Stimulated activated effector memory CD8-positive, alpha-beta T cell treated with anti-CD3 and anti-CD28 coated beads, Interleukin-12 subunit alpha, Interleukin-12 subunit beta, amount 100 ng/mL, for 72 hours (primary cell): ENCODE measurements around the gene MICU2.
A peak's percentile ranks its signal among the peaks of the same experiment; 100 is the strongest.

Experiments used
- ATAC-seq: fragments of 150-1000 bp; cut with Tn5 transposase; 2 replicates; pipeline ENCODE4 v1.10.0; 2021
- DNase-seq, 2 donors: peaks; one replicate each; pipeline ENCODE4 v3.0.0; 2021 to 2022; ENCODE audit warnings: low spot score in 2 of 2
- H3K27ac Mint-ChIP-seq: one replicate; pipeline ENCODE4 v1.8.0; 2022; ENCODE audit warnings: mild to moderate bottlenecking, mixed read lengths
- H3K36me3 Mint-ChIP-seq: one replicate; pipeline ENCODE4 v1.8.0; 2022; ENCODE audit warnings: mild to moderate bottlenecking, mixed read lengths
- H3K4me1 Mint-ChIP-seq: one replicate; pipeline ENCODE4 v1.8.0; 2022; ENCODE audit warnings: mixed read lengths
- H3K4me3 Mint-ChIP-seq: one replicate; pipeline ENCODE4 v1.8.0; 2022; ENCODE audit warnings: mild to moderate bottlenecking, mixed read lengths
- H3K9me3 Mint-ChIP-seq: one replicate; pipeline ENCODE4 v1.8.0; 2022; ENCODE audit warnings: mixed read lengths

Gene MICU2

DNA sequence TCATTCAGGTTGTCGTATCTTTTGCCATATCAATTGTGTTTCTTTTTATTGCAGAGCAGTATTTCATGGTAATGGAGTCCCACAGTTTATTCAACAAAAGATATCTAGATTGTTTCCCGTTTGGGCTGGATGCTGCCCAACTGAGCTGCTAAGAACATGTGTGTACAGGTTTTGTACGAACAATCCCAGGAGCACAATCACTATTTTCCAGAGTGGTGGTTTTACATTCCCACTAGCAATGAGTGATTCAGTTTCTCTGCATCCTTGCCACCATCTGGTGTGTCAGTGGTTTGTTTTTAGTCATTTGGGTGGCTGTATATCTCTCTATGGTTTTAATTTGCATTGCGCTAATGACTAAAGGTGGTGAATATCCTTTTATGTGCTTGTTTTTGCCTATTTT lies 92.1 kb downstream of the MICU2 start:
- ATAC-seq (no peak), DNase-seq (no peak)
- Mint-ChIP-seq H3K4me3 (no peak overlapping the region), H3K9me3 (no peaks in the 10 kb centered on the region), H3K27ac (no peak overlapping the region), H3K4me1 (no peaks in the 10 kb centered on the region), H3K36me3 (peaks cover 67% of the 10 kb centered on the region)

GRCh38 chr13:21504379-21504778 lies 99.6 kb downstream of the MICU2 start:
- Mint-ChIP-seq H3K4me1 (no peaks in the 10 kb centered on the region), H3K36me3 (peaks cover 41% of the 10 kb centered on the region), H3K4me3 (no peak overlapping the region), H3K27ac (no peak overlapping the region), H3K9me3 (no peaks in the 10 kb centered on the region)
- ATAC-seq (no peak), DNase-seq (no peak)

- Mint-ChIP-seq H3K27ac (no peak overlapping the region), H3K4me1 (no peaks in the 10 kb centered on the region), H3K36me3 (peaks cover 40% of the 10 kb centered on the region), H3K9me3 (no peaks in the 10 kb centered on the region), H3K4me3 (no peak overlapping the region)
- DNase-seq = no peak
- ATAC-seq = no peak
Measured at GRCh38 chr13:21501686-21502085, 102.3 kb downstream of the MICU2 start.

DNA sequence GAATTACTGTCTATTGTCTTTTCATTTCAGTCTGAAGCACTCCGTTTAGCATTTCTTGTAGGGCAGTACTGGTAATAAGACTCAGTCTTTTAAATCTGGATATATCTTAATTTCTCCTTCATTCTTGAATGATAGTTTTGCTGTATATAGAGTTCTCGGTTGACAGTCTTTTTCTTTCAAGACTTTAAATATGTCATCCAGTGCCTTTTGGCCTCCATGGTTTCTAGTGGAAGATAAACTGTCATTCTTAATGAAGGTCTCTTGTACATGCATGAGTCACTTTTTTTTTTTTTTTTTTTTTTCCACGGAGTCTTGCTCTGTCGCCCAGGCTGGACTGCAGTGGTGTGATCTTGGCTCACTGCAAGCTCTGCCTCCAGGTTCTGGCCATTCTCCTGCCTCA lies 117.6 kb downstream of the MICU2 start:
- Mint-ChIP-seq H3K27ac (no peak overlapping the region), H3K36me3 (peaks cover 6% of the 10 kb centered on the region), H3K4me1 (no peaks in the 10 kb centered on the region), H3K9me3 (peaks cover 18% of the 10 kb centered on the region), H3K4me3 (no peak overlapping the region)
- DNase-seq (no peak), ATAC-seq (no peak)

DNA sequence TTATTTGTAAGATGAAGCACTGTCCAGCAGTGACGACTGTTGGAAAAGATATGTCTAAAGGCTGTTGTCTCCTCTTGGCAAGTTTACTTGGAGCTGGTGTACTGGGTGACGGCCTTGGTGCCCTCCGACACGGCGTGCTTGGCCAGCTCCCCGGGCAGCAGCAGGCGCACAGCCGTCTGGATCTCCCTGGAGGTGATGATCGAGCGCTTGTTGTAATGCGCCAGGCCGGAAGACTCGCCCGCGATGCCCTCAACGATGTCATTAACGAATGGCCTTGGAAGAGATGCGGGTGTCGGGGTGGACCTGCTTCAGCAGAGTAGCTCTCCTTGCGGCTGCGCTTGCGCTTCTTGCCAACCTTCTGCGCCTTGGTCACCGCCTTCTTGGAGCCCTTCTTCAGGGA lies 120.2 kb downstream of the MICU2 start:
- Mint-ChIP-seq H3K4me3 (no peak overlapping the region), H3K36me3 (no peaks in the 10 kb centered on the region), H3K27ac (no peak overlapping the region), H3K9me3 (peaks cover 12% of the 10 kb centered on the region), H3K4me1 (peaks cover 8% of the 10 kb centered on the region)
- no peak for ATAC-seq
- no peak for DNase-seq

DNA sequence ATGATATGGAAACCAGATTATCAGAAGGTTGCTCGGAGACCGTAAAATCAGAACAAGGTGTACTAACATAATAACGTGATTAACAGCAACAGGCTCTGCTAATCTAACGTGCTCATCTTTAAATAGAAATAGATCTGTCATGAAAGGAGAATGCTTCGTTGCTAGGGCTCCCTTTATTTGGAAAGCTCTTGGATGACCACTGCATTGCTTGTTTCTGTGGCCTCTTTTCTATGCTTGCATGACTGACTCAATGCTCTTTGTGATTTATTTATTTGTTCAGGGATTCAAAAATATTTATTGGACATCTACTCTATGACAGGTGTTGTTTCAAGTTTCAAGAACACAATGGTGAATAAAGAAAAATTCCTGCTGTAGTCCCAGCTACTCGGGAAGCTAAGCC lies 122.6 kb downstream of the MICU2 start:
- ATAC-seq = no peak
- Mint-ChIP-seq H3K27ac (no peak overlapping the region), H3K36me3 (peaks cover 5% of the 10 kb centered on the region), H3K4me3 (no peak overlapping the region), H3K4me1 (peaks cover 18% of the 10 kb centered on the region), H3K9me3 (peaks cover 4% of the 10 kb centered on the region)
- no peak for DNase-seq

- H3K27ac Mint-ChIP-seq = no peak overlapping the region
- ATAC-seq (peak; percentile 58), DNase-seq (peak in 1 of 2 donors; percentile 33)
- H3K9me3 Mint-ChIP-seq = no peaks in the 10 kb centered on the region
- peaks cover 5% of the 10 kb centered on the region for H3K36me3 Mint-ChIP-seq
- peak overlapping the region; percentile 41 for H3K4me3 Mint-ChIP-seq
- peaks cover 18% of the 10 kb centered on the region for H3K4me1 Mint-ChIP-seq
Measured at GRCh38 chr13:21478881-21479808, 124.8 kb downstream of the MICU2 start.

- Mint-ChIP-seq H3K9me3 (no peaks in the 10 kb centered on the region), H3K27ac (peak overlapping the region; percentile 74)
- ATAC-seq = peak; percentile 88
Measured at GRCh38 chr13:21476893-21477472, 127.0 kb downstream of the MICU2 start.

DNA sequence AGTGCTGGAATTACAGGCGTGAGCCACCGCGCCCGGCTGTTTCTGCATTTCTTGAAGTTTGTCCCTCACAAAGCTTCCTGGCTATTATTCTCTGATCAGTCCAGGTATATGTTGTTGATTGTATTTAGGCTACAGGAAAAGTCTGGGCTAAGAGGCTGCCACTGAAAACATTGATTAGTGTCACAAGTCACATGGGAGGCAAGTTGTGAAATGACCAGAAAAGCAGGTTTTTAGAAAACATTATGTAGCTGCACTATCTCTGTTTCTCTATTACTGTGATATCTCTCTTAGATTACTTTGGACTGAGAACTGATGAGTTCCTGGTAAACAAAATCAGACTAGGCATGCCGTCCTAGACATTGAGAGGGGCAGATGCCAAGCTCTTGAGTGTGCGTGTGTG lies 128.9 kb downstream of the MICU2 start:
- H3K4me3 Mint-ChIP-seq = no peak overlapping the region
- ATAC-seq (no peak), DNase-seq (no peak)
- peaks cover 5% of the 10 kb centered on the region for H3K36me3 Mint-ChIP-seq
- H3K27ac Mint-ChIP-seq = no peak overlapping the region
- peaks cover 3% of the 10 kb centered on the region for H3K9me3 Mint-ChIP-seq
- H3K4me1 Mint-ChIP-seq = peaks cover 18% of the 10 kb centered on the region

More at GRCh38 chr13:21476893-21477472, 127.0 kb downstream of the MICU2 start:
- peak; percentile 82 to 93 for DNase-seq
- Mint-ChIP-seq H3K4me3 (peak overlapping the region; percentile 64), H3K36me3 (peaks cover 5% of the 10 kb centered on the region), H3K4me1 (peaks cover 18% of the 10 kb centered on the region)

DNA sequence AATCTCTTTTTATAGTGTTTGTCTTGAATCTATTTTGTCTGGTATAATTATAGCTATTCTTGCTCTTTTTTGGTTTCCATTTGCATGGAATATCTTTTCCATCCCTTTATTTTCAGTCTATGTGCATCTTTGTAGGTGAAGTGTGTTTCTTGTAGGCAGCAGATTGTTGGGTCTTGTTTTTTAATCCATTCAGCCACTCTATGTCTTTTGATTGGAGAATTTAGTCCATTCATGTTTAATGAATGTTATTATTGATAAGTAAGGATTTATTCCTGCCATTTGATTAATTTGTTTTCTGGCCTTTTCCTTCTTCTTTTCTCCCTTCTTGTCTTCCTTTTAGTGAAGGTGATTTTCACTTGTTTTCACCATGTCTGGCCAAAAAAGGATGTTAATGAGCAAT lies 133.2 kb downstream of the MICU2 start:
- Mint-ChIP-seq H3K36me3 (no peaks in the 10 kb centered on the region), H3K4me1 (no peaks in the 10 kb centered on the region), H3K9me3 (peaks cover 3% of the 10 kb centered on the region), H3K4me3 (no peak overlapping the region), H3K27ac (no peak overlapping the region)
- DNase-seq = no peak
- no peak for ATAC-seq

DNA sequence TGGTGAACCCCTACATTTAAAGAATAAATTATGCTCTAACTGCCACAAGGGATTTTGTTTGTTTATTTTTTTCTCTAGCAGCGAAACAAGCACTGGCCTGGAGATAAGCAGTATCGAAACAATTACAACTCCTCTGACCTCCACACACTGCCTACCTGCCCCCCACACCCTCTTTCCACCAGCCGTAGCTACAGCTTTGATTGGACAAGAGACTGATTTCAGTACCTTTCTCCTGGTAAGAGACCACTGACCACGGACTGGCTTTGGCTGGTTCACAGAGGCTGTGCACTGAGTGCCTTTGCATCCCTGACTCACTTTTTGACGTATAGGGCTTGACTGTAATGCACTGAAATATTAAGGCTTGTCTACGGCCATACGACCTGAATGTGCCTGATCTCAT lies 137.4 kb downstream of the MICU2 start:
- Mint-ChIP-seq H3K4me3 (no peak overlapping the region), H3K36me3 (no peaks in the 10 kb centered on the region), H3K9me3 (peaks cover 3% of the 10 kb centered on the region), H3K4me1 (no peaks in the 10 kb centered on the region), H3K27ac (no peak overlapping the region)
- ATAC-seq = no peak
- no peak for DNase-seq

DNA sequence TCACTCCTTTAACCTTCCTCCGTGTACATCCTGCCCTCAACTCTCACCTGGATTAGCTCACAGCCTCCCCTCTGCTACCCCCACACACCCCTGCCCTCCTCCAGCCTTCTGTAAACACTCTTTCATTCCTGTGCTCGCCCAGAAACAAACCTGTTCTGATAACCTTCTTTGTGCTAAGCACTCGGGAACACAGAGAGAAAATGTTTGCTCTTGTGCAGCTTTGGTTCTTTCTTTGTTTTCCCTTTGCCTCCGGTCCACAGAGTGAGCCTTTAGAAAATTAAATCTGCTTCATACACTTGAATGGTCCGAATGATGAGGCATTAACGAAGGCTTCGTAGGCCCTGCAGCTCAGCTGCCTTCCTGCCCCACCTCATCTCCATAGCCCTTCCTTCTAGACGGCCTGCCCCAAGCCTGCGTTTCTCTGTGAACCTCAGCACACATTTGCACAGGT lies 138.2 kb downstream of the MICU2 start:
- Mint-ChIP-seq H3K27ac (no peak overlapping the region), H3K4me3 (no peak overlapping the region)

DNA sequence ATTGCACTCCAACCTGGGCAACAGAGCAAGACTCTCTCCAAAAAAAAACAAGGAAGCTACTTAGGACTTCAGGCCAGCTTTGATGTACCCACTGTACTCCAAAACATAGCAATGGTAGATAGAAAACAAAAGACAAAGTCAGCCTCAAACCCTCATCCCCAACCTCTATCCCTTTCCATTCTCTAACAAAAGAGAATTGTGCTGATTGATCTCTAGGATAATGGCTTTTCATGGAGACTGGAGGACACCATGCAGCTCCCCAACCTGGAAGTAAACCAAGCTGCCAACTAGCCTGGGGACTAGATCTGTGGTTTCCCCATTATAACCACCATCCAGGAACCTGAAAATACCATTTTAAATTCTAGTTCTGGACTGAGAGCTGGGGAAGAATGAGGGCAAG lies 140.5 kb downstream of the MICU2 start:
- H3K4me3 Mint-ChIP-seq = no peak overlapping the region
- DNase-seq = no peak
- H3K27ac Mint-ChIP-seq = no peak overlapping the region
- H3K4me1 Mint-ChIP-seq = peaks cover under 1% of the 10 kb centered on the region
- H3K9me3 Mint-ChIP-seq = no peaks in the 10 kb centered on the region
- no peak for ATAC-seq
- H3K36me3 Mint-ChIP-seq = peaks cover 3% of the 10 kb centered on the region

More for the DNA sequence above, 138.2 kb downstream of the MICU2 start:
- no peak for DNase-seq
- no peaks in the 10 kb centered on the region for H3K4me1 Mint-ChIP-seq
- H3K36me3 Mint-ChIP-seq = no peaks in the 10 kb centered on the region
- peaks cover 2% of the 10 kb centered on the region for H3K9me3 Mint-ChIP-seq
- ATAC-seq = no peak

- ATAC-seq (no peak), DNase-seq (no peak)
- Mint-ChIP-seq H3K4me3 (no peak overlapping the region), H3K4me1 (peaks cover 19% of the 10 kb centered on the region), H3K27ac (no peak overlapping the region), H3K36me3 (peaks cover 9% of the 10 kb centered on the region), H3K9me3 (no peaks in the 10 kb centered on the region)
Measured at GRCh38 chr13:21461131-21461530, 142.8 kb downstream of the MICU2 start.

DNA sequence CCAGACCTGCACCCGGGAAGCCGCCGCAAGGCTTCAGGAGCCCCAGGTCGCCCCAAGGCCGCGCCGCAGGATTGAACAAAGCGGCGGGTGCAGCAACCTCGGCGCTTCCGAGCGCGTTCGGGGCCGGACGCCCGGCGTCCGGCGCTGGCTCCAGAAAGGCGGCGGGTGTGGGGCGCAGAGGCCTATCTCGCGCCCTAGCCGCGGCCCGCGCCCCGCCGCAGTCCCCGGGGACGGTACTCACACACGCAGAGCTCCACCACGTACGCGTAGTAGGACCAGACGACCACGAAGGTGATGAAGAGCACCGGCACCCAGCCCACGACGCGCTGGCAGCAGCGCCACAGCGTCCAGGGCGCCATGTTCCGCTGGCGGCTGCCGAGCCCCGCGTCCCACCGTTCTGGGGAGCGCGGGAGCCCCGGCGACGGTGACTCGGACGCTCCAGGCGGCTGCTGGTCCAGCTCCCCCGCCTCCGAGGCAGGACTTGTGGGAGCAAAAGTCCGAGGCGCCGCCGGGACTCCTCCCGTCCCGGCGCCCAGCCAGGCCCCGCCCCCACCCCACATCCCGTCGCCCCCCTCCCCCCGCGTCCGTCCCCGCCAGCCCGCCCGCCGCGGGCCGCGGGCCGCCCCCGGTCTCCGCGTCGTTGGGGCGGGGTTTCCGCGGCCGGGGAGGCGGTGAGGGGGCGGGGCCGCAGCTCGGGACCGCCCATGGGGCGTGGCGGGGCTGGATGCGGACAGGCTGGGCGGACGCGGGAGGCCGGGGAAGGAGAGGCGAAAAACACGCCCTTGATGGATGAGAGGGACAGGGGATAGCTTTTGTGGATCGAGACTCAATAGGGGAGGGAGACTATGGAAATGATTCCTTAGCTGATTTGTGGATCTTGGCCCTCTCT lies 144.9 kb downstream of the MICU2 start, which contains the start of gene ZDHHC20:
ZDHHC20 (minus strand) TSS at position 491 of the 889 bp plus-strand sequence; CDS start at position 359, 132 bp downstream.
- Mint-ChIP-seq H3K4me3 (peak within 1 kb of the TSS; percentile 90), H3K27ac (peak within 1 kb of the TSS; percentile 92), H3K36me3 (peaks cover 9% of the 10 kb centered on the region), H3K9me3 (no peaks in the 10 kb centered on the region), H3K4me1 (peaks cover 25% of the 10 kb centered on the region)
- ATAC-seq (peak; percentile 89), DNase-seq (peak; percentile 96 to 98)
